NCI-H1930 (cell line): ENCODE results near the gene CCDC149.

ENCODE experiments used
- DNase-seq, 2 experiments: peaks; one replicate each; lab custom pipeline; 2025; lab: John Stamatoyannopoulos, UW

Gene CCDC149

GRCh38 chr4:24881508-24882196 lies 31.2 kb downstream of the CCDC149 start:
- DNase-seq = no peak

- DNase-seq = no peak
Observed at GRCh38 chr4:24880186-24880585, 32.7 kb downstream of the CCDC149 start.

- DNase-seq = no peak
Observed at GRCh38 chr4:24878636-24879016, 34.2 kb downstream of the CCDC149 start.

GRCh38 chr4:24877868-24878635 lies 34.8 kb downstream of the CCDC149 start:
- no peak for DNase-seq

GRCh38 chr4:24876431-24876830 lies 36.4 kb downstream of the CCDC149 start:
- no peak for DNase-seq

- DNase-seq = no peak
Observed at GRCh38 chr4:24872720-24873119, 40.1 kb downstream of the CCDC149 start.

GRCh38 chr4:24871210-24871609 lies 41.6 kb downstream of the CCDC149 start:
- no peak for DNase-seq

GRCh38 chr4:24867766-24868296 lies 45.0 kb downstream of the CCDC149 start:
- no peak for DNase-seq

GRCh38 chr4:24867251-24867650 lies 45.6 kb downstream of the CCDC149 start:
- no peak for DNase-seq

GRCh38 chr4:24865401-24865800 lies 47.4 kb downstream of the CCDC149 start:
- DNase-seq = no peak

- no peak for DNase-seq
Observed at GRCh38 chr4:24863799-24864198, 49.0 kb downstream of the CCDC149 start.

GRCh38 chr4:24862073-24862751 lies 50.6 kb downstream of the CCDC149 start:
- no peak for DNase-seq

- no peak for DNase-seq
Observed at GRCh38 chr4:24858550-24858949, 54.3 kb downstream of the CCDC149 start.

GRCh38 chr4:24858026-24858425 lies 54.8 kb downstream of the CCDC149 start:
- no peak for DNase-seq

GRCh38 chr4:24856586-24856985 lies 56.3 kb downstream of the CCDC149 start:
- DNase-seq = no peak

- no peak for DNase-seq
Observed at GRCh38 chr4:24855741-24856140, 57.1 kb downstream of the CCDC149 start.

GRCh38 chr4:24853142-24853541 lies 59.7 kb downstream of the CCDC149 start:
- DNase-seq = no peak

GRCh38 chr4:24850674-24851073 lies 62.2 kb downstream of the CCDC149 start:
- DNase-seq = no peak

GRCh38 chr4:24849756-24850155 lies 63.1 kb downstream of the CCDC149 start:
- DNase-seq = no peak

- no peak for DNase-seq
Observed at GRCh38 chr4:24849351-24849750, 63.5 kb downstream of the CCDC149 start.

- DNase-seq = no peak
Observed at GRCh38 chr4:24846716-24847115, 66.1 kb downstream of the CCDC149 start.

GRCh38 chr4:24845902-24846301 lies 66.9 kb downstream of the CCDC149 start:
- no peak for DNase-seq

GRCh38 chr4:24845132-24845531 lies 67.7 kb downstream of the CCDC149 start:
- DNase-seq = no peak
